Prostate gland (tissue), 2 donors: ENCODE data around the gene C10orf67.

Experiments used
- POLR2A ChIP-seq: fragments of 450-650 bp; IDR thresholded peaks from one replicate; pipeline ENCODE4 v1.6.1; 2016; ENCODE audit warnings: antibody characterized with exemption, mild to moderate bottlenecking
- POLR2AphosphoS5 ChIP-seq: sonication (generic); formaldehyde crosslinking; IDR thresholded peaks from one replicate; pipeline ENCODE4 v1.6.1; 2017; ENCODE audit warnings: antibody characterized with exemption
- TF ChIP-seq, protein P1 (sequence below), 4 experiments: fragments of 200-600 bp in 2 of 4; fragments of 450-650 bp in 2 of 4; sonication (generic) in 2 of 4; IDR thresholded peaks; 1 replicate in 3 of 4; 2 replicates in 1 of 4; pipeline ENCODE4 v1.5.1; 2016 to 2019; ENCODE audit warnings: antibody characterized with exemption in 4 of 4, mild to moderate bottlenecking in 2 of 4, moderate library complexity in 2 of 4

DNA sequence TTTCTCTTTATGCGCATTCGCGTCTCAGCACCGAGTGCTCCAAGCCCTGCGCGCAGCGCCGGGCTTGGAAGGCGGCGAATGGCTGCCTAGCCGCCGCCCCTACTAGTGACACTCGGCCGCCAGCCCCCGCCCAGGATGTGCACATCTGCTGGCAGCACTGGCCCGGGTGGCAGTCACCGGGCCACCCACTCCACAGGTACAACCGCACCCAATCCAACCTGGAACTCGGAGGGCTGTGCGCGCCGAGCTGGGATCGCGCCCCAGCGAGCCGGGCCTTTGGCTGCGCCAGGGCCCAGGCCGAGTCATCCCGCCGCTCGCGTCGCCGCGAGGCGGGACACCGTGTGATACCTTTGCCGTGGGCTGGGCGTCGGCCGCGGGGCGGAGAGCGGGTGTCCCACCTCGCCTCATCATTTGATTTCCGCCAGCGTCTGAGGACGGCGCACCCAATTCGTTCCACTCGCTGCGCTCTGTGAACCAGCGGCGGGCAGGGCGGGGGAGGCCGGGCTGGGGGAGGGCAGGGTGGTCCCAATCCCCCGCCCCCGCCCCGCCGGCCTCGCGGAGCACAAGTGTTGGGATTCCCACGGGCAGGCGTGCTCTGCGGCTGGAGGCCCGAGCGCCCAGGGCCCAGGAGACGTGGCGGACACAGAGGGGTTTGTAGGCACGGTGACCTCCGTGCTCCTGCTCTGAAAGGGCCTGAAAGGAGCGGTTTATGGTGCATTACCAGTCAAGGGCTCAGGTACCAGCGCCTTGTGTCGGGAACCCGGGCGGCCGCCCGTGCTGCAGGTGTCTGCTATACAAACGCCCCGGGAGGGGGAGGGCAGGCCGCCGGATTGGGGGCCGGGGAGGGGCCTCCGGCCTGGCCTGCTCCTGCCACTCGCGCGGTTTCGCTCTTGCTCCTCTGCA is 170.3 kb downstream of the C10orf67 start:
- TF ChIP-seq, protein P1, sequence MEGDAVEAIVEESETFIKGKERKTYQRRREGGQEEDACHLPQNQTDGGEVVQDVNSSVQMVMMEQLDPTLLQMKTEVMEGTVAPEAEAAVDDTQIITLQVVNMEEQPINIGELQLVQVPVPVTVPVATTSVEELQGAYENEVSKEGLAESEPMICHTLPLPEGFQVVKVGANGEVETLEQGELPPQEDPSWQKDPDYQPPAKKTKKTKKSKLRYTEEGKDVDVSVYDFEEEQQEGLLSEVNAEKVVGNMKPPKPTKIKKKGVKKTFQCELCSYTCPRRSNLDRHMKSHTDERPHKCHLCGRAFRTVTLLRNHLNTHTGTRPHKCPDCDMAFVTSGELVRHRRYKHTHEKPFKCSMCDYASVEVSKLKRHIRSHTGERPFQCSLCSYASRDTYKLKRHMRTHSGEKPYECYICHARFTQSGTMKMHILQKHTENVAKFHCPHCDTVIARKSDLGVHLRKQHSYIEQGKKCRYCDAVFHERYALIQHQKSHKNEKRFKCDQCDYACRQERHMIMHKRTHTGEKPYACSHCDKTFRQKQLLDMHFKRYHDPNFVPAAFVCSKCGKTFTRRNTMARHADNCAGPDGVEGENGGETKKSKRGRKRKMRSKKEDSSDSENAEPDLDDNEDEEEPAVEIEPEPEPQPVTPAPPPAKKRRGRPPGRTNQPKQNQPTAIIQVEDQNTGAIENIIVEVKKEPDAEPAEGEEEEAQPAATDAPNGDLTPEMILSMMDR (IDR thresholded peaks at IDR 0.05): no peak
- TF ChIP-seq POLR2AphosphoS5 (no peak), POLR2A (no peak)
